ENCODE measurements around the gene ADGRE1.

Gene ADGRE1

GRCh38 chr19:6876748-6877147 lies 10.6 kb upstream of the ADGRE1 start:
- DNase-seq = no peak

DNA sequence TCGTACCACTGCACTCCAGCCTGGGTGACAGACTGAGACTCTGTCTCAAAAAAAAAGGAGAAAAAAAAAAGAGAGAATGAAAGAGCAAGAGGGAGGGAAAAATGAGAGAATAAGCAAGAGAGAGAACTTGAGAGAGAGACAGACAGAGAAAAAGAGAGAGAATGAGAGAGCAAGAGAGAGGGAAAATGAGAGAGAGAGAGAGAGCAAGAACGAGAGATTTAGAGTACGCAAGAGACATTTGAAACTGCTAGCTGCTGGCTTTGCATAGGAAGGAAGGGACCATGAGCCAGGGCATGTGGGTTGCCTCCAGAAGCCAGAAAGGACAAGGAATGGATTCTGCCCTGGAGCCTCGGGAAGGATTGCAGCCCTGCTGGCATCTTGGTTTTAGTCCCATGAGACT lies 9.6 kb upstream of the ADGRE1 start:
- DNase-seq = no peak

GRCh38 chr19:6886277-6886897 lies 992 bp upstream of the ADGRE1 start:
- no peak for DNase-seq

DNA sequence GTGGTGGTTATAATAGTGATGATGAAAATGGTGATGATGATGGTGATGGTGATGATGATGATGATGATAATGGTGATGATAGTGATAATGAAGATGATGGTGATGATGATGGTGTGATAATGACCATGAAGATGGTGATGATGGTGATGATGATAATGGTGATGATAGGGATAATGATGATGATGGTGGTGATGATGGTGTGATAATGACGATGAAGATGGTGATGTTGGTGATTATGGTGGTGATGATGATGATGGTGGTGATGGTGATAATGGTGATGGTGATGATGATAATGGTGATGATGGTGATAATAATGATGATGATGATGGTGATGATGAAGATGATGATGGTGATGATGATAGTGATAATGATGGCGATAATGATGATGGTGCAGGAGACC lies 1.6 kb downstream of the ADGRE1 start:
- DNase-seq = no peak

DNA sequence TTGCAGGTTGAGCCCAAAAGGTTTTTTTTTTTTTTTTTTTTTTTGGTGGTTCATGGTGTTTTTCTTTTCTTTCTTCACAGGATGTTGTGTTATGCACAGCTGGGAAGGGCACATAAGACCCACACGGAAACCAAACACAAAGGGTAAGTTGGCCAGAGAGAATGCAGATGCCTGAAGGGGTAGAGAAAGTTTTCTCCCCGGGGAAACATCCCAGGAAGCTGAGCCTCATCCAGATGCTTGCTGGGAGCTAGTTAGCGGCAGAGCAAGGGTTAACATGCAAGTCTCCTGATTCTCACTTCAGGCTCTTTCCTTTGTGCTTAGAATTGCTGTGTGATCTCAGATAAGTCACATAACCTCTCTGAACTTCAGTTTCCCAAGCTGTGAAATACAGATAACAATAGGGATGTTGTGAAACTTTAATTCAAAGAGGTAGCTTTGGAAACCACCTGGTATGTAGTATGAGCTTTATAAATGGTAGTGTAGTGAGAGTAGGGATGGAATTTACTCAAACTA lies 3.1 kb downstream of the ADGRE1 start:
- no peak for DNase-seq

GRCh38 chr19:6890938-6891337 lies 3.6 kb downstream of the ADGRE1 start:
- no peak for DNase-seq

DNA sequence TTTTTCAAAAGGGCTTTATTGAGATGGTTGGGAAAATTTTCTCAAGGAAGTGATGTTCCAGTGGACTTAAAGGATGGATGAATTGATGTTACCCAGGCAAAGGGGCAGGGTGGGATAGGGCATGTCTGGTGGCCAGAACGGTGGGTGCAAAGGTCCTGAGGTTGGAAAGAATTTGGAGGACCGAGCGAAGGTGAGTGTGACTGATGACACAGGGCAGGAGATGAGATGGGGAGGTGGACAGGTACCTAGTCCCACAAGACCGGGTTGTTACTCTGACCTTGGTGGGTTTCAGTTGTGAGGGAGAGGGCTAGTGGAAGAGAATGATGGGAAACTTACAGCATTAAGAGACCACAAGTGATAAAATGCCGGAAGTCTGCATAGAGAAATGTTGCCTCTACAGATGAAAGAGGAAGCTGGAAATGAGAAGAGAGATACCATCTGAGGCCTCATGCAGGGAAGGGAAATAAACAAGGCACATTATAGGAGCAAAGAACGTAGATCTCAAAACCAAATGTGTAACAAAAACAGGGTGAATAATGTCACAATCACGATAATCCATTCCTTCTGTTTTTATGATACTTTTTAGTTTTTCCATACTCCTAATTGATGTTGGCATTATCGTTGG lies 4.5 kb downstream of the ADGRE1 start:
- no peak for DNase-seq

DNA sequence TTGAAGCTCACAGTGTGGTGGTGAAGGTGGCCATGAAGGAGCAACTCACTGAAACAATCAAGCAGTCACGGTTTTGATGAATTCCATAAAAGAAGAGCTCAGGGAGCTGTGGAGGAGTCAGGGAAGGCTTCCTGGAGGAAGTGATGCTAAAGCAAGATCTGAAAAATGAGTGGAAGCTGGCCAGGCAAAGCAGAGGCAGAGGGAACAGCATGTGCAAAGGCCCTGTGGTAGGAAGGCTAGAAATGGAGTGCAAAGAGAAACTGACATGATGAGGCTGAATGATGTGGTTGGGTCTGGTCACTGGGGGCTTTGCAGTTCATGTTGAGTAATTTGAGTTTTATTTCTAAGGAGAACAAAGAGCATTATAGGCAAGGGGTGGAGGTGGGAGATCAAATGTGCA lies 6.9 kb downstream of the ADGRE1 start:
- no peak for DNase-seq

GRCh38 chr19:6903446-6903845 lies 16.1 kb downstream of the ADGRE1 start:
- DNase-seq = no peak

GRCh38 chr19:6906559-6907060 lies 19.2 kb downstream of the ADGRE1 start:
- no peak for DNase-seq

DNA sequence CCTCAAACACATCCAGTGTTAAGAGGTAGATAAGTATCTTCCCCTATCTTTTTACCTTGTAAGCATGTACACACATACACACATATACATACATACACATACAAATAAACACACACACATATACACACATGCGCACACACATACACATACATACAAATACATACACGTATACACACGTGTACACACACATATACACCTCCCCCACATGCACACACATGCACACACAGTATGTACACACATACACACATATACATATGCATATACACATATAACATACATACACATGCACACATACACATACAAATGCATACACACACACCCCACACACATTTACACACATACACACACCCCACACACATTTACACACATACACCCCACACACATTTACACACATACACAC lies 24.1 kb downstream of the ADGRE1 start:
- DNase-seq = no peak

- no peak for DNase-seq
These were observed 26.9 kb downstream of the ADGRE1 start for GRCh38 chr19:6914321-6914720.

GRCh38 chr19:6916952-6917351 lies 29.6 kb downstream of the ADGRE1 start:
- no peak for DNase-seq

DNA sequence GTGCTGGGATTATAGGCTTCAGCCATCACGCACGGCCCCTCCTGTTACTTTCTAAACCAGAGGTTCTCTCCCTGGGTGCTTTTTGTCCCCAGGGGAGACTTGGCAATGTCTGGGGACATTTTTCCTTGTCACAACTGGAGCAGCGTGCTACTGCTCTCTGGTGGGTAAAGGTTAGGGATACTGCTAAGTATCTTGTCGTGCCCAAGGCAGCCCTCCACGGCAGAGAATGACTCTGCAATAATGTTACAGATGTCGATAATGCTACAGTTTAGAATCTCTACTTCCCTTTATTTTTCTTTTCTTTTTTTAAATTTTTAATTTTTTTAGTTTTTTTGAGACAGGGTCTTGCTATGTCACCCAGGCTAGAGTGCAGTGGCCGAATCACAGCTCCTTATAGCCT lies 38.0 kb downstream of the ADGRE1 start:
- DNase-seq = no peak

GRCh38 chr19:6925801-6926751 lies 38.7 kb downstream of the ADGRE1 start:
- DNase-seq = no peak

- DNase-seq = no peak
These were observed 42.8 kb downstream of the ADGRE1 start for GRCh38 chr19:6930190-6930589.

DNA sequence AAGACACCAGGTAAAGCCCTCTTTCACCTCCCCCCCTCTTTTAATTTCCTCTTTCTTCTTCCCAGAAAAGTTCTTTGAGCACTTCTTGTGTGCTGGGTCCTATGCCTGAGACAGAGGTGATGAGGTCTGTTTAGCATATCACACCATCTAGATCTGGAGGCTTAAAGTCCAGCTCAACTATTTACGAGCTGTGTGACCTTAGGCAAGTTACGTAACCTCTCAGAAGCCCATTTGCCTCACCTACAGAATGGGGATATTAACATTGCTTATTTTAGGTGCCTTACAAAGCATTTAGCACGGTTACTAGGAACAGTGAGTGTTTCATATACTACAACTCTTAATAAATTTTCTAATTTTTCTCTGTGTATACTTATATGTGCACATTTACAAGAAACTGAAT lies 47.7 kb downstream of the ADGRE1 start:
- no peak for DNase-seq

- no peak for DNase-seq
These were observed 48.2 kb downstream of the ADGRE1 start for GRCh38 chr19:6935618-6936017.

DNA sequence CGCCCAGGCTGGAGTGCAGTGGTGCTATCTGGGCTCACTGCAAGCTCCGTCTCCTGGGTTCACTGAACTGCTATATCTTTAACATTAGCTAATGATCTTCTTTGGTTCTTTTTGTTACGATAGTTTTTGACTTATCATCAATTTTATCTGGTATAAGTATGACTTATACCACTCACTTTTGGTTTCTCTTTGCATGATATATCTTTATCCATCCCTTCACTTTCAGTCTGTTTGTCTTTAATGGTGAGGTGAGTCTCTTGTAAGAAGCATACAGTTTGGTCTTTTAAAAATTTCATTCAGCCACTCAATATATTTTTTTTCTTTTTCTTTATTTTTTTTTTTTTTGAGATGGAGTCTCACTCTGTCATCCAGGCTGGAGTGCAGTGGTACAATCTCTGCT lies 58.4 kb downstream of the ADGRE1 start:
- DNase-seq = no peak

GRCh38 chr19:6947745-6948144 lies 60.4 kb downstream of the ADGRE1 start:
- no peak for DNase-seq

DNA sequence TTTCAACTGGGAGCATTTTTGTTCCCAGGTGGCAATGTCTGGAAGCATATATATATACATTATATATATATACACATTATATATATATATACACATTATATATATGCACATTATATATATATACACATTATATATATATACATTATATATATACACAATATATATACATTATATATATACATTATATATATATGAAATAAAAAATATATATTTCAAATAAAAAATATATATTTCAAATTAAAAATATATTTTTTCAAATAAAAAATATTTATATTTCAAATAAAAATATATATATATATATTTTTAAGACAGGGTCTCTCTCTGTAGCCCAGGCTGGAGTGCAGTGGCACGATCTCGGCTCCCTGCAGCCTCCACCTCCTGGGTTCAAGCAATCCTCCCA lies 61.5 kb downstream of the ADGRE1 start:
- no peak for DNase-seq

- no peak for DNase-seq
These were observed 65.6 kb downstream of the ADGRE1 start for GRCh38 chr19:6952956-6953355.

GRCh38 chr19:6955082-6955481 lies 67.7 kb downstream of the ADGRE1 start:
- DNase-seq = no peak

DNA sequence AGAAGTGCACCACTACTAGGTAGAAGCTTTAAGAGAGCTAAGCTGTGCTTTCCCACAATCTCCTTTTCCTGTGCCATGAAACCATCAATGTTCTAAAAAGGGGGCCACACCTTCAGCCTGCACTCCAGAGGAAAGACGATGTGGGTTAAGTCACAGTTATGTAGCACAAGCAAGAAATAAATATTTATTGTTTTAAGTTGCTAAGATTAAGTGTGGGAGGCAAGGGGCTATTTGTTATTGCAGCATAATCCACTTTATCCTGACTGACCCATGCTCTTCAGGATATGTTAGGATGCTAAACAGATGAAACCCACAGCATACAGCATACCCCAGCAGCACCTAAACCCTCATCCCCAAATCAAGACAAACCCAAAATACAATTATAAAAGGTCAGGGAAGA lies 69.2 kb downstream of the ADGRE1 start:
- DNase-seq = no peak
